GM11168 (cell line): ENCODE data around the gene MN1.

Experiments used
- in situ Hi-C: fragments of 300-500 bp; cut with MboI; formaldehyde crosslinking; loops from one replicate; pipeline ENCODE4 v1.12.0; 2022; ENCODE audit warnings: low sequenced_read_pairs; ENCODE audit not compliant: unreplicated experiment

The MN1 gene

DNA sequence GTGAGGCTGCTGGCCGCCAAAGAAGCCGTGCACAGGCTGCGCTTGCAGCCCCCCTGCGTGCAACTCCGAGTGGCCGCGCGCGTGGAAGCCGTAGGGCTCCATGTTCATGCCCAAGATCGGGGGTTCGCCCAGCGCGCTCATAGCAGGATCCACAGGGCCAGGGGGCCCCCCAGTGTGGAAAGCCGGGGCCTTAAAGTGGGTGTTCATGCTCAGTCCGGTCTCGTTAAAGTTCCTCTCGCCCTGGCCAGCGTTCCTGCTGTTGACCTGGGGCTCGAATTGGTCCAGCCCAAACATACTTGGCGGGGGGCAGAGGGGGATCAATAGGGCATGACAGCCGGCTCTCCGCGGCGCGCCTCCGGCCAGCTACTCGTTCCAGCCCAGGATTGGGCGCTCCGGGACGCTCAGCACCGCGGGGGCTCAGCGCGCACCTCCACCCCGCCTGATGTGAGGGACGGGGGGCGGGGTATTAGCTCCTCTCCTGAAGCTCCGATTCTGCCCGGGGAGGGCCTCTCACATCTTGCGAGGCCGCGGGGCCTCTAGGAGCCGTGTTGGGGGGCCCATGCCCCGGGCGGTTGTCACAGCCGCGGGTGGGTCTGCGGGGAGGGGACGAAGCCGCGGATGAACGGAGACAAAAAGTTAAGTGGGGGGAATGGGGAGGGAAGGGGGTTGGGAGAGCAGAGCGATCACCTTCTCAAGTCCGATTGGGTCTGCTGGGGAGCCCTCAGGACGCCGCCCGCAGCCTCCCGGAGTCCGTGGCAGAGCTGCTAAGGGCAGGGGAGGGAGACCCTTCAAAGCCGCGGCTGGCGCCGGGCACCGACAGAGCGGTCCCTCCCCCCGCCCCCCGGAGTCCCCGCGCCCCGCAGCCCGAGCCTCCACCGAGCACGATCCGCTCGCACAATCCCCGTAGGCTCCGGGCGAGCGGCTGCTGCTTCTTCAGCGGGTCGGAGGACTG, 1.0 kb downstream of the MN1 start:
- in situ Hi-C loops = no loop called here

DNA sequence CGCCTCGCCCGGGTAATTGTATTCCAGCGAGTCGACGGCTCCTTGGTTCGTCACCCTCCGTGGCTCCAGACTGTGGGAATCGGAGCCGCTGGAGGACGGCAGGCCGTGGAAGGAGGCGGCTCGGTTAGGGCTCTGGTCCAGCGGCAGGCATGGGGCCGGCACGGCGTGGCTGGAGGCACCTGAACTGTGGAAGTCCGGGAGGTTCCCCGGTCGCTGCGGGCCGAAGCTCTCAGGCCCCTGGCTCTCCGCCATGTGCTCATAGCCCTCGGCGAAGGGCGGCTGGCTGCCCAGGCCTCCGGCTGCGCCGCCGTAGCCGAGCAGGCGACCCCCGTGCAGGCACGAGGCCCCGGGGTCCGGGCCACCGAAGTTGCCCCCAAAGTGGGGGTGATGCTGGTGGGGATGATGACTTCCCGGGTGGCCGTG, 1.7 kb downstream of the MN1 start:
- in situ Hi-C loops = no loop called here

DNA sequence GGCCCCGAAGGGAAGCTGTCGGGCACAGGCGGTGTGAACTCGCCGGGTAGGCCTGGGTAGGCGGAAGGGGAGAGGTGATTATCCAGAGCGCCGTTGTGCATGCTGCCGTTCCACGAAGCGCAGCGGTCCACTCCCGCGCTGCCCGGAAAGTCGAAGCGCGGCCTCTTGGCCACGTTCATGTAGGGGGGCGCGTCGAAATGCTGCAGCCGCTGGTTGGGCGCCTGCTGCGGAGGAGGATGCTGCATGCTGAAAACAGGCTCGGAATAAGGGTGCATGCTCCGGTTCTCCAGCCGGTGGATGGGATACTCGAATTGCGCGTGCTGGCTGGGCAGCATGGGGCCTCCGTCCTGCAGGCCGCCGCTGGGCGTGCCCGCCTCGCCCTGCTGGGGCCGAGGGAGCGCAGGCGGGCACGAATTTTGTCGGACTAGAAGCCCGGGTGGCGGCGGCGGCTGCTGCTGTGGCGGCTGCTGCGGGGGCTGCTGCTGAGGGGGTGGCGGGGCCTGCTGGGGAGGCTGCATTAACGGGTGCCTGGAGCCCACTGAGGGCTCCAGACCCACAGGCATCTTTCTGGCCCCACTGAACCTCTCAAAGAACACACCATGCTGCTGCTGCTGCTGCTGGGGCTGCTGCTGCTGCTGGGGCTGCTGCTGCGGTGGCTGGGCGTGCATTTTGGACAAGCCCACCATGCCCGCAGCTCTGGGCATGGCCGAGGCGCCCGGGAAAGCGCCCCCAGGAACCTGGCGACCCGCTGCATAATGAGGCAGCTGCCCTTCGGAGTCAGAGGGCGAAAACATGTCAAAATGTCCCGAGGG, 2.3 kb downstream of the MN1 start:
- in situ Hi-C loops = no loop called here

DNA sequence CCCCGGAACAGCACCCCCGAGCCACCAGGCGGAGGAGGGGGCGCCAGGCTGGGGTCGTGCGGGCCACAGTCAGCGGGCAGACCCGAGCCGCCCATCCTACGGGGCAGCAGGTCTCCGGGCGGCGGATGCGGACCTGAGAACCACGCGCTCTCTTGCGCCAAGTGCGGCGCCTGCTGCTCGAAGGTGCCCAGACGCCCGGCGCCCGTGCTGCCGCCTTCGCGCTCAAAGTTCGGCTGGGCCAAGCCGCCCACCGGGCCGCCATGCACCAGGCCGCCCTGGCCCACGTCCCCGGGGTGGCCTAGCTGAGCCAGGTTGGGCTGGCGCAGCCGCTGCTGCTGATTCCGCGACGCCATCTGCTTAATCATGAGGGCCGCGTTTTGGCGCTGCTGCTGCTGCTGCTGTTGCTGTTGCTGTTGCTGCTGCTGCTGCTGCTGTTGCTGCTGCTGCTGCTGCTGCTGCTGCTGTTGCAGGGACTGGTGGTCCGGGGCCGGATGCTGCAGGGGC, 3.0 kb downstream of the MN1 start:
- in situ Hi-C loops = no loop called here

DNA sequence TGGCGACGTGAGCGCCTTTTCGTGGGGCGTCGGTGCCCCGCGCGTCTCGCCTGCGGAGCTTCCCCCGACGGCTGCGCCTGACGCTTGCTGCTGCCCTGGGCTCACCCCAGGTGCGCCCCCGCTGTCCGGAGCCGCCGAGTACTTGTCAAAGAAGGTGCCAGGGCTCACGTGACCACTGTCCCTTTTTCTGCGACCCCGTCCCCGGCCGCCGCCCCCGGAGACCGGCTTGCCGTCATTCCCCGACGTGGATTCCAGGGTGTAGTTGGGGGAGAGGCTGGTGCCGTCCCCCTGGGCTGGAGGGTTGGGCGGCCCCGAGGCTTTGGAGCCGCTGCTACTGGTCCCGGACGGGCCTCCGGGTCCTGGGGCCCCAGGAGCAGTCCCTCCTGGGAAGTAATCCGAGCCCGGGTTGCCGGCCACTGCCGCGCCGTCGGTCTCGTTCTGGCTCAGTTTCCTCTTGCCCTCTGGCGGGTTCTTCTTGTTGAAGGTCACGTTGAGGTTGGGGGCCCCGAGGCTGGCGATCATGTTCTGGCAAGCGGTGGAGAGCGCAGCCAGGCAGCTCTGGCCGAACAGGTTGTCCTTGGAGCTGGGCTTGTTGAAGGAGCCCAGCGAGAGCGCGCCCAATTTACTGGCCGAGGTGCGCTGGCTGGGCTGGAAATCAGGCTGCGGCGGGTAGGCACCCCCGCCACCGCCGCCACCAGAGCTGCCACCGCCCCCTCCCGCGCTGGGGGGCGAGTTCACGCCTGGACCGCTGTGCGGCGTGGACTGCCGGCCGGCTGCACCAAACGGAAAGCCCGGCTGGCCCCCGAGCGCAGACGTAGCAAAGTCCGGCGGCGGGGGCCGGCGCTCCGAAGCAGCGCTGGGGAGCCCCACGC, 3.8 kb downstream of the MN1 start:
- in situ Hi-C loops = no loop called here

DNA sequence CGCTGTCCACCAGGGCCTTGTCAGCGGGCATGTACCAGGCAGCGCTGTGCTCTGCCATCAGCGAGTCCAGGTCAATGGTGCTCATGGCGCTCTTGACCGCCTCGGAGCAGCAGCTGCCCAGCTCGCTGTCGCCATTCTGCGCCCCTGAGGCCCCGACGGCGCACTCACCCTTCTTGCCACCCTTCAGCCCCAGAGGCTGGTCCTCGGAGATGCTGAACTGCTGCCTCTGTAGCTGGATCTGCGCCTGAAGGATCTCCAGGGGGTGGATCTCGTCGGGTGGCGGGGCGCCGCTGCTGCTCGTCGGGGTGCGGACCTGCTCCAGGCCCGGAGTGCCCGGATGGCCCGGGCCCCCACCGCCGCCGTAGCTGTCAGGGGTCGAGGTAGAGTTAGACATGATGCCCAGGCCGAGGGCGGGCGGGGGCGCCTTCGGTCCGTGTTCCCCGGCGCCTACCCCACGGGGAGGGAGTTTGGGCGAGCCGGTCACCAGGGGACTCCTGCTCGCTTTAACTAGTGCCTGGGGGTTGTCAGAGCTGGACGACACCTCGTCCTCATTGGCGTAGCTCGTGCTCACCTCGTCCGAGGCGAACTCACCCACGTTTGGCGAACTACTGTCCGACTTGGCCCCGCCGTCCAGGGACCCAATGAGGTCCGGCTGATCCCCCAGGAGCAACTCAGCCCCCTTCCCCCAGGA, 4.6 kb downstream of the MN1 start:
- in situ Hi-C loops = no loop called here

DNA sequence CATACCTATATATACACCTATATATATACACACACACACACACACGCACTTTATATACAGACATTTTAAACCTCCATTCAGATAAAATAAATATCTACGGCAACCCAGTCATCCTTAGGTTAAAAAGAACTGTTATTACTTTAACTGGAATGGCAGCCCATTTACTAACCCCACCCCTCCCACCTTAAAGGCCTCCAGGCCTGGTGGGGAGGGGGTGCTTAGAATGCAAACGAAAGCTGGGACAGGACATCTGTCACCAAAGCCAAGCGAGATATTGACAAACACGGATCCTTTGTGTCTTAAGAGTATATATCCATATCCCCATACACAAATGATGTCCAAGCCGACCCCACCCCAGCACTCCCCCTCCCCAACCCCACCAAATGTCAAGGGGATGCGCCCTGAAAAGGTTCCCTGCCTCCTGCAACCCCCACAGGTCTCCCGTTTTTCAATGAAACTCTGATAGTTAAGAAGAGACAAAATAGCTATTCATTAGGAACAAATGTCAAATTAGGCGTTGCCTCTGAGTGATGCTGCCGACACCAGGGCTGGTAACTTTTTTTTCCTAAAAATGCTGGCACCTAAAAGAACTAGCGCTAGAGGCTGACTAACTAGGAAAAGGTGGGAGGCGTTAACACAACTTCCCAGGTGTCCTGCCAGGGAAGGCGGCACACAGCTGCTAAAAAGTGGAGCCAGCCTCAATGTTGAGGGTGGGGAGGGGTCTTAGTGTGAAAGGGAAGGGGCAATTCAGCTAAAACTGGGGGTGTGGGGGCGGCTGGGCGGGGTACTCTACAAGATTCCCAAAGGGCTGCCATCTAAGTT, 5.6 kb downstream of the MN1 start:
- in situ Hi-C loops = no loop called here

DNA sequence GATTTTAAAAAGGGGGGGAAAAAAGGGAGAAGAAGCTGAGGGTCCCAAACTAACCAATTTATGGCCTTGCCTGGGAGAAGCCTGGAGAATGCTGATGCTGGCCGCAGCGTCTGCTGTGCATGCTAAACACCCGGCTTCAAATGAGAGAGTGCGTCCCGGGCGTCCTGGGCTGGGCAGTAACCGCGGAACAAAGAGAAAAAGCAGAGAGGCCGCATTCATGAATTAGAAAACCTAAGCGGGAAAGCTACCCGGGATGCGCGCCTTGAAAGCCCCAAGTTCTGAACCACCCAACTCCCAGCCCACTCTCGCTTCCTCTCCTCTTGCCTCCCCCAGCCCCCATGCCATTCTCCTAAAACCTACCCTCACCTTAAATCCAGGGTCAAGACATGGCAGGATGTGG, 6.5 kb downstream of the MN1 start:
- in situ Hi-C loops = no loop called here

DNA sequence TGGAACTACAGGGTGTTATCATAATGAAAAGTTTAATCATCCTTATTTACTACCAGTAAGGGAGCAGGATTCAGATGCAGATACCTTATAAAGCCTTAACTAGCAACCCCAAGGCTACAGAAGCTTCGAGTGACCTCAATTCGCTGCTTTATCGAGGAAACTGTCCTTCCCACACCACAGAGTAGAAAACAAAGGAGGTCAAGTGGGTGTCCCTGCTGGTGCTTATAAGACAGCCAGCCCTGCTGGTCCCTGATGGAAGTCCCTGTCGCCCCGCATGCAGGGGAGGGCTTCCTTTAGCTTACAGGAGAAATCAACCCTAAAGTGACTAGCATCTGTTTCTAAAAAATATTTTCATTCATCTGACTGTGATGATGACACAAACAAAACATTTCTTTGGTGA, 7.3 kb downstream of the MN1 start:
- in situ Hi-C loops = no loop called here

DNA sequence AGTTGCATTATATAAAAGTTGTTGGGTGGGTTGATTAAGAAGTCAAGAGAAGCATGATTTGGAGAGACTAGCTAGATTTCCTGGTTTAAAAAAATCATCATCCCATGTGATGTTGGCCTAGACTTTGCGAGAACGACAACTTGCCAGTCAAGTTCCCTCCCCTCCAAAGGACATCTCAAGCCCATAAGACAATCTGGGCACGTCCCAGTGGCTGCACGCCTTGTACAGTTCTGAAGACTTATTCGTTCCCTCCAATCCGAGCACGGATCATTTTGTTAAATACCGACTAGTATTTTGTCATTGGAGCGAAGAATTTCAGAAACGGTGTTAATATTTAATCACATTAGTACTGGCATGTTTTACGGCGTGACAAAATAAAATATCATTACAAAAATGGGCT, 8.0 kb downstream of the MN1 start:
- in situ Hi-C loops = no loop called here

DNA sequence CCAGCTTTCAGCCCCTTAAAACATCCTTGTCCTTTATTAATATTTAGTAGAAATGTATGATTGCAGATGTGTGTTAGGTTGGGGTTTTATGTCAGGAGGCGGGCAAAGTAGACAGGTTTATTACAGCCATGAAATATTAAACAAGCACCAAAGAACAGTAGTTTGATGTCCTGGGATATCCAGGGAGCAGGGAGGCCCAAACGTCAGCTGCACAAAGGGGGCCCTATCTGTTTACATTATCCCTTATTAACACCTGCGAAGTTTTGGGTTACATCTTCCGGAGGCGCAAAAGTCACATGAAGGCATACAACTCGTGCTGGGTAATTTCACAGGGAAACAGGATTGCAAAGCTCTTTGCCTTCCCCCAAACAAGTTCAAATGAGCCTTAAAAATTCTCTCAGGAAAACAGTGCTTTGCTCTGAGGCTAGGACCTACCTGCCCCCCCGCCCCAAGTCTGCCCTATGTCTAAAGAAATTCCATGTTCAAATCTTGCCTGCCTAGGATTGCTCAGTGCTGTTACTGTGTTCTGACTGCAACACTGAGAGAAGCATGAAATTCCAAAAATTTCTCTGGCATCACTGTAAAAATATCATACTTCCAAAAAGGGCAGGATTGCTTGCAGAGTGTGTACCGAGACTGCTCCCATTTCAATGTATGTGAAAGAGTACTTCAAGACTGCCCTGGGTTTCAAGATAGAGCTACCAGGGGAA, 8.9 kb downstream of the MN1 start:
- in situ Hi-C loops = no loop called here

DNA sequence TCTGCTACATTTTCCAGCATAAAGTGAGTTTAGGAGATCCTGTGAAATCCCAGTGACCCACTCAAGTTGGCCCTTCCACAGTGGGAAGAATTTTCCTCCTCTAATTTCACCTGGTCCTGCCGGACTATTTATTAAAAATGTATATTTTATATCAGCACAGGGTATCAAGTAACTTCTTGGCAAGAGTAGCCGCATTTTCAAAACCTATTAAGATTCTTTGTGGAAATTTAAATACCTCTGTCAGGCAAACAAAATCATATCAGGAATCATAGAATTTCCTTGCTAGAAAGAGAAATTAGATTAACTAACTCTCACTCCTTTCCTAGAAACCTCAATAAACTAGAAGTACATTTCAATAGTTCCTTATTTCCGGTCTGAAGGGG, 9.7 kb downstream of the MN1 start:
- in situ Hi-C loops = no loop called here

DNA sequence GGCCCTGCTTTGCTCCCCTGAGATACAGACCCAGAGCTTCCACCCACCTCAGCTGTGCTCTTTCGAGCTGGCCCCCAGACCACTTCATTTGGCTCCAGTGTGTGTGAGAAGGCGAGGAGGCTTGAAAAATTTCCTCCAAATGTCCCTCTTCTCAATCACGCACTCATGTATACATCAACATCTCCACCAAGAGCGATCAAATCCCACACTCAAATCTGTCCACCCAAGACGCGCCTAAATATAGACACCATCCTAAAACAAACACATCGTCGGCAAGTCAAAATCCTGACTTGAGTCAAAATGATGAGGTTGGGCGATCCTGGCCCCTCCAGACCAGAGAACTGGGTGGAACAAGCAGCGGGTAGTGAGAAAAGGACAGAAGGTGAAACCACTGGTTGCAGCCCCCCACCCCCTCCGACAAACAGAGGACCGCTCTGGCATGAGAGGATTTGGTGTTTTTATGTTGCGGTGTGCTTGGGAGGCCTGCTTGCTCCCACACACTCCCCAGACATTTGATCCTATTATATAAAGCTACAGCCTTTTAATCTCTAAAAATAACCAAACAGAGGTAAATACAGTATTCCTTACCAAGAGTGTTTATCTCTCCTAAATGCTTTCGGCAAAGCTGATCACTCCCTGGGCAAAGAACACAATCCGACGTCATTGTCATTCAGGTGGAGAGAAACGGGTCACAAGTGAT, 10.2 kb downstream of the MN1 start:
- in situ Hi-C loops = no loop called here

DNA sequence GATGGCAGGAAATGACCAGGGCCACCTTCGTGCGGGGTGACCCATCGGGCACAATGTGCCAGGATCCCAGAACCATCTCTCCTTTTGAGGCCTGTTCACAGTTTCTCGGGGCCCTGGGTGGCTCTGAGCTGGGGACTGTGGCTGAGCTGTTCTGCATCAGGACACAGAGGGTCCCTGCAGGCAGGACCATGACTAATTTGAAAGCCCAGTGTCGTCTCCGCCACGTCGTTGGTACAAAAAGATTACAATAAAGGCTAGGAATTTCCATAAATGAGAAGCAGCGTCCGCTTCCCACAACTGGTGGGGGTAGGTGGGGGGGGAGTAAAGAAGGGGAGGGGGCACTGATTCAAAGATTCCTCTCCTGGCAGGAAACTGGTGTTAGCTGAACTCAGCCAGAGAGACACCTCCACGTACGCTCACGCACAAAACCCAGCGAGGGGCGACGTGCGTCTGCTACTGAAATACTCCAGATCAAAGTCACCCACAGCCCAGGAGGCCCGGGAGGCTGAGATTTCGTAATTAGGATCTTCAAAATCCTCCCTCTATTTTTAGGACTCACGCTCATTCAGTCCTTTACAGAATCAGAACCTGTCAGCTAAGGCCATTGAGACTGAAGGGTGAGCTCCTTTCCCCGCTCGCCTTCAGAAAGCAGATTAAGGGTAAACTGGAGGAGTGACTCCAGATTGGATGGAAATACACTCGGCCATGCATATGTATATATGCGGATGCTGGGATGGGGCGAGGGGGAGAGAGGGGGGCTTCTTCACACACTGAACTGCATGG, 11.0 kb downstream of the MN1 start:
- in situ Hi-C loops = no loop called here

DNA sequence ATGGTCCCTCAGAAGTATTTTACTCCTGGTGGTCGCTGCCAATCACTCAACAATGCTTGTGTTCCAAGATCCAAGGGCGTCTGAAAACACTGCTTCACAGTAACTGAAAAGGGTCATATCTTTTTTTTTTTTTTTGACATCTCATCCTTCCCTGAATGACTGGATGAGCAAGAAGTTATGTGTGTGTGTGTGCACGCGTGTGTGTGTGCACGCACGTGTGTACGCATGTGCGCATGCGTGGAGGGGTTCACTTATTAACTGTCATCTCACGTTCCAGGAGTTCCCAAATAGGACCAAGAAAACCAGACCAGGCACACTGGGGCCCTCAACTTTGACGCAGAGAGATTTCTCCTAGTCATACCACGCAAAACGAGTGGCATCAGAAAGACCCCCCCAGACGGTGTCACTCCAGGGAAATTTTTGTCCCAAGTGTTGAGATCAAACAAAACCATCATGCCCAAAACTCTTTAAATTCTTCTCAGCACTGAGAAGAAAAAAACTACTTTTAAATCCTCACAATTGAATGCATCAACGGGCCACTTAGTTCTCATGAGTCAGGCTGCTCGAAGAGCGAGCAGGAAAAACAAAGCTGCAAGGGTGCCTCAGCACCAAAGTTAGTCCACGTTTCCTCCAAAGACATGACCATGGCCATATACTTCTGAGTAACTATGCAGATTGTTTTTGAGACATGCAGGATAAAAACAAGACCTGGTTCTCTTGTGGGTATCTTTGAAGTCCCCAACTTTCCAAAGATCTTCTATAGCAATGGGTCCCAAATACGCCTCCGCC, 12.9 kb downstream of the MN1 start:
- in situ Hi-C loops = no loop called here

DNA sequence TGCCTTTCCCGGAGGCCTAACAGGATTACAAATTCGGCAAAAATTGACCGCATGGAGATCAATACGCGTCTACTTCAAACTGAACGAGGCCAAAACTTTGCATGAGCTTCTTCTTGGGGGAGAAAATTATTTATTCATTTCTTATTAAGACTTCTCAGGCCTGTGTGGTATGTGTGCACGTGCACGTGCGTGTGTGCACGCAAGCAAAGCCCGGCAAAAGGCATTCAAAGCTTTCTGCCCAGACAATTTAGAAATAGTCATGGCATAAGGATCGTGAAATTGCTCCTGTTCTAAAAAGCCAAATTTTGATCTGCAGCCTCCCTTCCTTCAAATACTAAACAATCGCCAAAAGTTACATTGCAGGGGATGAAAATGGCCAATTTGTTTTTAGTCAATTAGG, 14.6 kb downstream of the MN1 start:
- in situ Hi-C loops = no loop called here
